Mesenchymal stem cell (in vitro differentiated cells and primary cell): ENCODE measurements around the gene TRIM44.
A peak's percentile ranks its signal among the peaks of the same experiment; 100 is the strongest.

ENCODE experiments used
- DNase-seq: peaks from one replicate; pipeline ENCODE4 v3.0.0-alpha.2; 2013
- H2AFZ ChIP-seq: one replicate; pipeline ENCODE4 v1.6.1; 2013; ENCODE audit warnings: low read depth, mild to moderate bottlenecking, control low read depth, inconsistent platforms, low read length, moderate library complexity
- H2AK5ac ChIP-seq: 2 replicates; pipeline ENCODE4 v1.6.1; 2013; ENCODE audit warnings: low read length, moderate library complexity, mild to moderate bottlenecking, inconsistent platforms; ENCODE audit not compliant: severe bottlenecking
- H2BK120ac ChIP-seq: one replicate; pipeline ENCODE4 v1.6.1; 2013; ENCODE audit warnings: low read depth, mild to moderate bottlenecking, inconsistent platforms, low read length, moderate library complexity
- H2BK12ac ChIP-seq, 2 experiments: one replicate each; pipeline ENCODE4 v1.6.1; 2013; ENCODE audit warnings: inconsistent platforms in 2 of 2, low read length in 2 of 2, mild to moderate bottlenecking in 2 of 2, moderate library complexity in 2 of 2, control low read depth in 1 of 2
- H2BK15ac ChIP-seq: one replicate; pipeline ENCODE4 v1.6.1; 2013; ENCODE audit warnings: mild to moderate bottlenecking, low read depth, inconsistent platforms; ENCODE audit not compliant: poor library complexity, severe bottlenecking
- H2BK5ac ChIP-seq: 2 replicates; pipeline ENCODE4 v1.6.1; 2013; ENCODE audit warnings: low read depth, mild to moderate bottlenecking, low read length, control low read depth, inconsistent platforms; ENCODE audit not compliant: poor library complexity, severe bottlenecking
- H3K14ac ChIP-seq, 2 experiments: one replicate each; pipeline ENCODE4 v1.6.1; 2013; ENCODE audit warnings: inconsistent platforms in 2 of 2, low read length in 2 of 2, control low read depth in 1 of 2, mild to moderate bottlenecking in 1 of 2, moderate library complexity in 1 of 2
- H3K18ac ChIP-seq, 2 experiments: one replicate each; pipeline ENCODE4 v1.6.1; 2013; ENCODE audit warnings: inconsistent platforms in 2 of 2, low read length in 2 of 2, control low read depth in 1 of 2, low read depth in 1 of 2, mild to moderate bottlenecking in 1 of 2
- H3K23ac ChIP-seq, 2 experiments: one replicate each; pipeline ENCODE4 v1.6.1; 2013; ENCODE audit warnings: inconsistent platforms in 2 of 2, low read length in 2 of 2, mild to moderate bottlenecking in 2 of 2, moderate library complexity in 2 of 2, control low read depth in 1 of 2
- H3K27ac ChIP-seq: 2 replicates; pipeline ENCODE4 v1.5.1; 2013; ENCODE audit warnings: mild to moderate bottlenecking, moderate library complexity, low read length, control low read depth, inconsistent platforms; ENCODE audit not compliant: poor library complexity, severe bottlenecking
- H3K27me3 ChIP-seq, 2 experiments: 2 replicates each; pipeline versions ENCODE4 v1.6.1 to v1.7.0; 2013; ENCODE audit warnings: low read length in 2 of 2, mild to moderate bottlenecking in 2 of 2, moderate library complexity in 2 of 2, control low read depth in 1 of 2, inconsistent platforms in 1 of 2; ENCODE audit not compliant: control insufficient read depth in 1 of 2, insufficient read depth in 1 of 2
- H3K36me3 ChIP-seq, 2 experiments: 2 replicates each; pipeline versions ENCODE4 v1.6.1 to v1.7.0; 2013; ENCODE audit warnings: low read length in 2 of 2, control low read depth in 1 of 2, inconsistent platforms in 1 of 2, low read depth in 1 of 2, mild to moderate bottlenecking in 1 of 2; ENCODE audit not compliant: insufficient read depth in 2 of 2, control insufficient read depth in 1 of 2
- H3K4ac ChIP-seq, 2 experiments: one replicate each; pipeline ENCODE4 v1.6.1; 2013; ENCODE audit warnings: inconsistent platforms in 2 of 2, low read length in 2 of 2, mild to moderate bottlenecking in 2 of 2, moderate library complexity in 2 of 2, control low read depth in 1 of 2, low read depth in 1 of 2
- H3K4me1 ChIP-seq: 2 replicates; pipeline ENCODE4 v1.6.1; 2013; ENCODE audit warnings: low read depth, low read length, control low read depth; ENCODE audit not compliant: control insufficient read depth, insufficient read depth
- H3K4me2 ChIP-seq: 2 replicates; pipeline ENCODE4 v1.6.1; 2013; ENCODE audit warnings: low read length, mild to moderate bottlenecking, inconsistent platforms; ENCODE audit not compliant: poor library complexity, severe bottlenecking
- H3K4me3 ChIP-seq, 2 experiments: 2 replicates each; pipeline versions ENCODE4 v1.5.1 to v1.7.0; 2013; ENCODE audit warnings: low read length in 2 of 2, mild to moderate bottlenecking in 2 of 2, control low read depth in 1 of 2, low read depth in 1 of 2; ENCODE audit not compliant: insufficient read depth in 1 of 2
- H3K79me1 ChIP-seq: replicated peaks from 2 replicates; pipeline ENCODE4 v1.6.1; 2013; ENCODE audit warnings: mild to moderate bottlenecking, control low read depth, low read length, inconsistent platforms; ENCODE audit not compliant: poor library complexity, severe bottlenecking
- H3K9ac ChIP-seq: 2 replicates; pipeline ENCODE4 v1.7.0; 2013; ENCODE audit warnings: mild to moderate bottlenecking, low read length, moderate library complexity
- H3K9me3 ChIP-seq: 2 replicates; pipeline ENCODE4 v1.7.0; 2013; ENCODE audit warnings: mild to moderate bottlenecking, low read length; ENCODE audit not compliant: control insufficient read depth
- H4K8ac ChIP-seq: one replicate; pipeline ENCODE4 v1.6.1; 2013; ENCODE audit warnings: inconsistent platforms, mild to moderate bottlenecking, low read length, moderate library complexity
- H4K91ac ChIP-seq: one replicate; pipeline ENCODE4 v1.6.1; 2013; ENCODE audit warnings: mild to moderate bottlenecking, low read length, inconsistent platforms
- WGBS: methylation state at CpG from one replicate; pipeline ENCODE4 v1.1.7; 2013; ENCODE audit warnings: mixed read lengths; 5-methylcytosine and 5-hydroxymethylcytosine counted together

Gene TRIM44

DNA sequence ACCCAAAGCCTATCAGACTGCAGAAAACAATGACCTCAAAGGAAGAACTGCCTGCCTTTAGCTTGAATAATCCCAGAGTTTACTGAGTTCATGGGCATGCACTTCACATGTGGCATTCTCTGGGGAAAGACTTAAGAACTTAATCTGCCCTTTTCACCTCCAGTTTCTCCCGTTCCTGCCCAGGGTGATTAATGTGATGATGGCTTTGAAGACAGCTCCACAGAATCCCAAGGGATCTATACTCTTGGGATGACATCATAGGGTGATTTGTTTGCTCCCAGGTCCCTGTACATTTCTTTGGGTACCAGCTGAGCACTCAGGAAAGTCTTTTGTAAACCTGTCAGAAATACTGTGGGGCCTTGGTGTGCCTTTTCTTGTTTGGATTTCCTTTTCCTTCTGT is 30.3 kb upstream of the TRIM44 start:
- Histone ChIP-seq H3K9ac (no peak overlapping the region), H3K9me3 (no peaks in the 10 kb centered on the region), H2BK12ac (no peak overlapping the region), H3K27ac (no peak overlapping the region), H3K27me3 (peaks cover 0 to 10% of the 10 kb centered on the region in 2 experiments), H3K36me3 (no peaks in the 10 kb centered on the region), H2BK15ac (no peak overlapping the region), H2BK120ac (no peak overlapping the region), H2AK5ac (peak overlapping the region; percentile 53), H2AFZ (no peak overlapping the region), H3K18ac (no peak overlapping the region), H3K23ac (no peak overlapping the region), H3K4ac (no peak overlapping the region), H3K79me1 (no peaks in the 10 kb centered on the region), H3K4me1 (peaks cover 3% of the 10 kb centered on the region), H2BK5ac (no peak overlapping the region), H3K4me2 (no peak overlapping the region), H3K14ac (no peak overlapping the region), H3K4me3 (no peak overlapping the region), H4K8ac (no peak overlapping the region), H4K91ac (no peak overlapping the region)
- 0% methylated on average over 1 of the region's 1 CpG for WGBS
- peak; percentile 58 for DNase-seq

DNA sequence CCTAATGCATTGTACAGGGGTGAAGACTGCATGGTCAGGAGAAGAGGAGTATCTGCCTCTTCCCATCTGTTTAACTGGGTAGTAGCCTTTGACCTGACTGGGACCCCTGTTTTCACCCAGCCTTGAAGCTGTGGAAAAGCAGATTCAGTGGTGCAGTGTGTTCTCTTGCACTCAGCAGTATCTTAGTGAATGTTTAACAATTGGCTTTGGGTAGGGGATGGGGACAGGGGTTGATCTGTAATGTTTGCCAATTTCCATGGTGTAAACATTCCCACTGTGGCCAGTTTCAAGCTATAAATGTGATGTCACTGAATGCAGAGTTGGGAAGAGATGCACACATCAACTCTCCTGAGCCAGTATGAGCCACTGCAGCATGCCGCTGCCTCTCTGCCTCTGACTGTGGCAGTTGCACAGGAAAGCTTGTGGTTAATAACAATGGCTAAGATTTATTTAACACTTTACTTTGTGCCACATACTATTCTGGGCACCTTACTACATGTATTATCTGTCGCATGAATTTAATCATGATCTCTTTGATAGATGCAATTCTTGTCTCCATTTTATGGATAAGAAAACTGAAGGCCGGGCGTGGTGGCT is 28.6 kb upstream of the TRIM44 start:
- Histone ChIP-seq H3K23ac (no peak overlapping the region), H2BK15ac (no peak overlapping the region), H4K91ac (no peak overlapping the region), H3K18ac (no peak overlapping the region), H3K36me3 (no peaks in the 10 kb centered on the region), H3K4me2 (no peak overlapping the region), H2BK5ac (no peak overlapping the region), H4K8ac (no peak overlapping the region), H3K9me3 (no peaks in the 10 kb centered on the region), H2AK5ac (no peak overlapping the region), H3K27me3 (peaks cover 0 to 10% of the 10 kb centered on the region in 2 experiments), H2BK120ac (no peak overlapping the region), H2BK12ac (no peak overlapping the region), H3K9ac (no peak overlapping the region), H3K4ac (no peak overlapping the region), H3K27ac (no peak overlapping the region), H3K4me3 (no peak overlapping the region), H3K4me1 (peaks cover 3% of the 10 kb centered on the region), H3K79me1 (no peaks in the 10 kb centered on the region), H2AFZ (no peak overlapping the region), H3K14ac (no peak overlapping the region)
- 100% methylated on average over 3 of the region's 4 CpGs for WGBS
- DNase-seq, result no peak

DNA sequence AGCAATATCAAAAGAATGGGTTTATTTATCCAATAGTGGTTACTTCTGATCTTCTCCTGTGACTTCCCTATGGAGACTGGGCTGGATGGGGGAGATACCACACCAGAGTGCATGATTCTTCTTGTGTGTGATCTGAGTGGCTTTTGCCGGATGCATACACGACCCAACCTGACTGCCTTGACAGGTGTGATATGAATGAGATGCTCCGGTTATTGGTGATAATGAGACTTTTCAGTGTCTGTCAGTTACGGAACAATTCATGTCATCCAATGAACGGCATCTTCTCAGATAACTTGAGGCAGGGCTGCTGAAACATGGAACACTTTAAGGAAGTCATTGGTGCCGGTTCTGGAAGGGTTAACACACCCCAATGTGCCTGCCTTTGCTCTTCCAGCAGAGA is 26.6 kb upstream of the TRIM44 start:
- Histone ChIP-seq H3K79me1 (no peaks in the 10 kb centered on the region), H2BK5ac (no peak overlapping the region), H4K91ac (no peak overlapping the region), H3K23ac (no peak overlapping the region), H3K27me3 (peaks cover 0 to 13% of the 10 kb centered on the region in 2 experiments), H3K4me2 (no peak overlapping the region), H3K9me3 (no peaks in the 10 kb centered on the region), H2BK120ac (no peak overlapping the region), H2BK15ac (no peak overlapping the region), H3K4me1 (no peaks in the 10 kb centered on the region), H2AK5ac (no peak overlapping the region), H3K18ac (no peak overlapping the region), H2AFZ (no peak overlapping the region), H3K4ac (no peak overlapping the region), H4K8ac (no peak overlapping the region), H3K9ac (no peak overlapping the region), H2BK12ac (no peak overlapping the region), H3K14ac (no peak overlapping the region), H3K36me3 (no peaks in the 10 kb centered on the region), H3K4me3 (no peak overlapping the region), H3K27ac (no peak overlapping the region)
- 88% methylated on average over 6 of the region's 6 CpGs for WGBS
- DNase-seq, result no peak

DNA sequence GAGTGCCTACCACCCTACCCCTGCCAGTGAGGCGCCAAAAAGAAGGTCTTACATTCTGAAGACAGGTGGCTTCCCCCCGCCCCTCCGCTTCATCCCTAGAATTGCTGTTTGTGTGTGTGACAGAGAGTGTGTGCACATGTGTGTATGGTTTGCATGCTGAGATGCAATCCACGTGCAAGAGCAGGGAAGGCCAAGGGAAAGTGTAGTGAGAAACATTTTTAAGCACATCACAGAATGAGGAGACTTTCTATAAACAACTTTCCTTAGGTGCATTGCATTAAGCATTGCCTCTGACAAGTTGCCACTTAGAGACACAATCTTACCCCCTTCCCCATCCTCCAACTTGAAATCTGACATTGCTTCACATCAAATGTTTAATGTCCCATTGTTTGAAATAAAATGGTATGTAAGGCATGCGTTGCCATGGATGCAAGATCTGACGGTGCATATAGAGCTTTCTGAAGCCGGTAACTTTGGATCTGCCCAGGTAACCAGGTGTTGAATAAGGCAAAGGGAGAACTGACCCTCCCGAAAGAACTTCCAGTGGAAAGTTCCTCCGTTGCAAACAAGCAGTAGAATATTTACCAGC is 22.9 kb upstream of the TRIM44 start:
- Histone ChIP-seq H3K79me1 (no peaks in the 10 kb centered on the region), H2BK15ac (no peak overlapping the region), H3K9me3 (no peaks in the 10 kb centered on the region), H3K4me3 (no peak overlapping the region), H3K9ac (no peak overlapping the region), H3K23ac (no peak overlapping the region), H2BK12ac (no peak overlapping the region), H3K27me3 (peaks cover 0 to 8% of the 10 kb centered on the region in 2 experiments), H2BK5ac (no peak overlapping the region), H4K91ac (no peak overlapping the region), H3K14ac (no peak overlapping the region), H3K4me2 (no peak overlapping the region), H3K4me1 (no peaks in the 10 kb centered on the region), H3K27ac (no peak overlapping the region), H3K4ac (no peak overlapping the region), H3K36me3 (no peaks in the 10 kb centered on the region), H2AFZ (no peak overlapping the region), H2AK5ac (no peak overlapping the region), H2BK120ac (no peak overlapping the region), H3K18ac (no peak overlapping the region), H4K8ac (no peak overlapping the region)
- 73% methylated on average over 9 of the region's 9 CpGs for WGBS
- DNase-seq, result no peak
